SKM-1 (cell line): ENCODE data around the gene MLN.
"Not testable (repeated sequence)": the region's sequence is repeated elsewhere in the genome, so short reads cannot be mapped to it uniquely, and the experiment has no call there.

ENCODE experiments used
- DNase-seq: peaks from one replicate; lab custom pipeline; 2025; ENCODE audit not compliant: unreplicated experiment; lab: John Stamatoyannopoulos, UW

Gene MLN

DNA sequence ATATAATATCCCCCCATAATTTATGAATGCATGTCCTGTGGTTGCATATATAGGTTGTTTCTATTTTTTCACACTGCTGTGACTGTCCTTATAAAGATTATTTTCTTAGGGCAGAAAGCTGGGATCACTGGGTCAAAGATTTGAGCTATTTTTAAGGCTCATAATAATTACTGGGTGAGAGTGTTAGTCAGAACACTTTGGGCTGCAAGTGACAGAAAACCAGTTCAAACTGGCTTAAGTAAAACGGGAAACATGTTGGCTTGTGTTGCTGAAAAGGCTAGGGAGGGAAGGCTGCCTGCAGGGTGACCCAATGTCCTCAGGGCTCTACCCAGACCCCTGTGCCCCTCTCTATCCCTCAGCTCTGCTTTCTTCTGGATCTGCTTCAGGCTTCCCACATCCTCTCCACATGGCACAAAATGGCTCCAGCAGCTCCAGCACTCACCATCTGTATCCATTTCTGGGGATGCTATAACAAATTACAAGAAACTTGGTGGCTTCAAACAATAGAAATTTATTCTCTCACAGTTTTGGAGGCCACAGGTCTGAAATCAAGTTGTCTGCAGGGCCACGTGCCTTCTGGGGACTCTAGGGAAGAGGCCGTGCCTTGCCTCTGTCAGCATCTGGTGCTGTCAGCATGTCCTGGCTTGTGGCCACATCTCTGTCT is 33.1 kb upstream of the MLN start:
- no peak for DNase-seq

GRCh38 chr6:33834401-33835392 is 30.9 kb upstream of the MLN start:
- DNase-seq: no peak

DNA sequence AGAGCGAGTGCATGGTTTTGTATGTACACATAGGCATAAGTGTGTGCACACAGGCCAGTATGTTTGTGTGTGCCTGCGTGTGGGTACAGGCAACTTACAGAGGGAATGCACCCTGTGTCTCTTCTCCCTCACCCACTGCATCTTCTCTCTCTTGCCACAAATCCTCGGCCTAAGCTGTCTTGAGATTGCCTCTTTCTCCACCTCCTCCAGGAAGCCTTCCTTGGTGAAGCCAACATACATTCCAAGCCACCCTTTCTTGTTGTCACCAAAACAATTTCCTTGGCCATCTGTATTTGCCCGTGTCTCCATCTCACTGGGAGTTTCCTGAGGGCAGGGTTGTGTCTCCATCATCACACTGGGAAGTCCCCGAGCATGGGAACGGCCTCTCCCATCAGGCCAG is 29.8 kb upstream of the MLN start:
- no peak for DNase-seq

GRCh38 chr6:33832831-33833230 is 29.0 kb upstream of the MLN start:
- DNase-seq: not testable (repeated sequence)

DNA sequence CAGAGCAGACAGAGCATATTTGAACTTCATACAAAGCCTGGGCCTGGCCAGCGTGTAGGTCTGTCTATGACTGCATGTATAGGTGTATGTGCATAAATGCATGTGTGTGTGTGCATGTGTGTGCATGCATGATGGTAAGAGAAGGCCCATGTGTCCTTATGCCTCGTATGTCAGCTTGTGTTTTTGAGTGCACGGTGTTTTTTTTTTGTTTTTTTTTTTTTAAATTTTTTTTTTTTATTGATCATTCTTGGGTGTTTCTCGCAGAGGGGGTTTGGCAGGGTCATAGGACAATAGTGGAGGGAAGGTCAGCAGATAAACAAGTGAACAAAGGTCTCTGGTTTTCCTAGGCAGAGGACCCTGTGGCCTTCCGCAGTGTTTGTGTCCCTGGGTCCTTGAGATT is 27.9 kb upstream of the MLN start:
- not testable (repeated sequence) for DNase-seq

DNA sequence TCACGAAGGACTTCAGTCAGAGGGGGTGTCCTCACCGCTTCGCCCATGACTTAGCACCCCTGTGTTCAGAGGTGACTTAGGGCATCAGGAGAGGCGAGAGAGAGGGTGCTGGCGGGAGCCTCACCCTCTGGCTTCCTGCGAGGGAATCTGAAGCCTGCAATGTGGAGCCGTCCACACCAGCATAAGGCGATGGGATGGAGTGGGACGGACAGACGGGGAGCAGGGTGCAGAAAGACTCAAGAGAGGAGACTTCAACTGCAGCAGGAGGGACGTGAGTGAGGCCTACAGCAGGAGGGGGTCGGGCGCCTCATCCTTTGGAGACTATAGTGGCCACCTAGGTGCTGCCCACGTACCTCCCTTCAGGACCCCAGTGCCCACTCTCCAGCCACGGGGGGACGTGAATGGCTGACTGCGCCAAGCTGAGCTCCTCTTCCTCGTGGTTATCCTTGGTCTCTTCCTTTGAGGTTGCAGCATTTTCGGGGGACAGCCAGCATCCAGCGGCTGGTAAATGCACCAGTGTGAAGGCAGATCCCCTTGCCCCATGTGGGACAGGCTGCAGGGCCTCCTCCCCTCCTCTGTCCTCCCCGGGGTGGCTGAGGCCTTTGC is 26.9 kb upstream of the MLN start:
- no peak for DNase-seq

DNA sequence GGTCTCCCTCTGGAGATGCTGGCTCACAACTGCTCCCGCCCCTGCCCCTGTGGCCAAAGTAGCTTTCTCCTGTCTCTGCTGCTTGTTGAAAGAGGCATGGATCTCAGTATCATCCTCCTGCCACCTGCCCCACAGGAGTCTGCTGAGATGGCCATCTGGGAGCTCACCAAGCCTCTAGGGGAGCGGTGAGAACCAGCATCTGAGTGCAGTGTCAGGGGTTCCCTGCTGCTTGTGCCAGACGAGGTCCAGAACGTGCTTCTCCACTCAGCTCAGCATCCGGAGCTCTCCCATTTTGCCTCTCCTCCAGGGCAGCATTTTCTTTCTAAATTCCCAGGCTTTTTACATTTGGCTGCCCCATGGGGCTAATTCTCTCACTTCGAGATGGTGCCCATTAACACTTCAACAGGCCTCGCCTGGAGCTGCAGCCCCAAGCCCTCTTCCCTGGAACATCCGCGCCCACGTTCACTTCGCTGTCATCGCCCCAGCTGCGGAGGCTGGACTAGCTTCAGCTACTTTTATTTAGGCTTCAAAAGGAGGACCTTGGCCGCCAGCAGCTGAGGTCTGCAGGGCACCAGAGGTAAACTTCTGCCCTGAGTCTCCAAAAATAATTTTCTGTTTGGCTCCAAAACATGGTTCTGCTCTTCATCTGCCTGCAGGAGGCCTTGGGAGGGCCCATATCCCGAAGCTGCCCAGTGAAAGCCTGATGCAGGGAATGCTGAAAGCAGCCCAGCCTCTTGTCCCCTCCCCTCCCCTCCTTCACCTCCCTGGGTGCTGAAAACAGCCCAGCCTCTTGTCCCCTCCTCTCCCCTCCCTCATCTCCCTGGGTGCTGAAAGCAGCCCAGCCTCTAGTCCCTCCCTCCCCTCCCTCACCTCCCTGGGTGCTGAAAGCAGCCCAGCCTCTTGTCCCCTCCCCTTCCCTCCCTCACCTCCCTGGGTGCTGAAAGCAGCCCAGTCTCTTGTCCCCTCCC is 25.2 kb upstream of the MLN start:
- DNase-seq: no peak

GRCh38 chr6:33828452-33828763 is 24.6 kb upstream of the MLN start:
- DNase-seq: no peak

DNA sequence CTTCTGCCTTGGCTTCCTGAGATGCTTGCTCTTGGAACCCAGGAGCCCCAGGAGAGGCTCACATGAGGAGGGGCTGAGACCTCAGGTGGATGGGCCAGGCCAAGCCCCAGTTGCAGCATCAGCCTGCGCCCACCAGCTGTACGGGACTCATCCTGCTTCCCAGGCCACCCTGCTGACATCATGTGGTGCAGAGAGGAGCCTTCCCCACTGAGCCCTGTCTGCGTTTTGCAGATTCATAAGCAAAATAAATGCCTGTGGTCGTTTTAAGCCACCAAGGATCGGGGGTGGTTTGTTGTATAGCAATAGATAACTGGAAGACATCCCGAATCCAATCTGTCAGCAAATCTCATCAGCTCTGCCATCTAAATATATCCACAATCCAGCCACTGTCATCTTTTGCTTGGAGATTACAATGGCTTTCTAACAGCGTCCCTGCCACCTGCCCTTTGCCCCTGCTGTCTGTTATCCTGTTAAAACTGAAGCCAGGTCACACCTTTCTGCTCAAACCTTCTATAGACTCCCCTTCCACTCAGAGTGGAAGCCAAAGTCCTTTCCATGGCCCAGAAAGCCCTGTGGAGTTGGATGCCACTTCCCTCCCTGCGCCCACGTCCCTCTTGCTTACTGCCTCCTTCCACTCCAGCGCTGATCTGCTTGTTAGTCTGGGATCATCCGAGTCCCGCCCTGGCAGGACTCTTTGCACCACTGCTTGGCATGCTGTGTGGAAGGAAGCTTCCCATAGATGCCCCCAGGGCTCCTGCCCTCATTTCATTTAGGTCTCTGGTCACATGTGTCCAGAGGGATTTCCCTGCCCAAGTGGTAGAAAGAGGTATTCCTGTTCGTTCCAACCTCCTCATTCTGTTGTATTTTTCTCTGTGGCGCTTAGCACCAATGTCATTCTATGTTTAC is 24.0 kb upstream of the MLN start:
- DNase-seq: no peak

DNA sequence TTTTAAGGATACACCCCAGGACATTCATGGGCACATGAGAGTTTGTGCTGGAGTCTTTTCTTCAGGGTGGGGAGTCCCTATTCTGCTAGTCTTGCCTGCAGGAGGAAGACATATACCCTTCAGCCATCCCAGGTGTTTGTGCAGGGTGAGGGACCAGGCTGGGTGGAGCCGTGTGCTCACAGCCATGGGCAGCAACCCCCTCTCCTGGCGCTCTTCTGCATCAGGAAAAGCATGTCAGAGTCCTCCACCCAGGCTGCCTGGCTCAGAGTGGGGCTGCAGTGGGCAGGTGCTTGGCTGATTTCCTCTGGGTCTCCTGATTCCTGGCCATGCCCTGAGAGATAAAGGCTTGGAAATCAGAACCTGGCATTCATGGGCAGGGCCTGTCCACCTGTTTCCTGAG is 22.7 kb upstream of the MLN start:
- DNase-seq: no peak

GRCh38 chr6:33824461-33825154 is 20.8 kb upstream of the MLN start:
- DNase-seq: no peak

DNA sequence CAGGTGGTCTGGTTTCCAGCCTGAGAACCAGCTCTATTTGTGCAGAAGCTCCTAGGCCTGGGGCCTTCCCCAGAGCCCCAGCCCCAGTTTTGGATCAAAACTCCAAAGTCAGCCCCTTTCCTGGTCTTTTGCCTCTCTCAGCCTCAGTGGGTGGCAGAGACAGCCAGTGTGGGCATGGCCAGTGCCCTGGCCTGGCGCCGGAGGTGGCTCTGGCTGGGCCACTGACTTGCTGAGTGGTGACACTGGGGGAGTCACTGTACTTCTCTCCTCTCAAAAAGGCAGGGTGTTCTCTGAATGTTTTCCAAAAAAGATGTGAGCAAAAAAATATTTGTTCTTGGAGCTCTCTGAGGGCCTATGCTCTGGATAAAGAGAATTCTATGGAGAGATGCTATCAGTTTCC is 20.0 kb upstream of the MLN start:
- DNase-seq: no peak

GRCh38 chr6:33822575-33823395 is 19.0 kb upstream of the MLN start:
- no peak for DNase-seq

- no peak for DNase-seq
Measured at GRCh38 chr6:33820784-33821520, 17.1 kb upstream of the MLN start.

DNA sequence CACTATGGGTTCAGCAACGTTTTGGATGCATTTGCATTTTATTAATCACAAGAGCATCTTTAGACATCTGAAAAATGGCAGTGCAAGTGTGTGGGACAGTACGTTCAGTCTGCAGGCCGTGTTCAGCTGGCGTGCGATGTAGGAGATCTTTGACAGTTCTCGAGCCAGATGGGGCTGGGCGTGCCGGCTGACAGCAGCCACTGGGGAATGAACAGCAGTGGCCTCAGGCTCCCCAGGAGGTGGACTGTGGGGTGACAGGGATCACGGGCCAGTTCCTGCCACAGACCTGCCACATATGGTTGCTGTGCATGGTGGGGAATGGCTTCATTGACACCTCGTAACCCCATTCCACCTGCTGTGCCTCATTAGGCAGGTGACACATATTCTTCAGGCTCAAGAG is 16.4 kb upstream of the MLN start:
- DNase-seq: no peak

DNA sequence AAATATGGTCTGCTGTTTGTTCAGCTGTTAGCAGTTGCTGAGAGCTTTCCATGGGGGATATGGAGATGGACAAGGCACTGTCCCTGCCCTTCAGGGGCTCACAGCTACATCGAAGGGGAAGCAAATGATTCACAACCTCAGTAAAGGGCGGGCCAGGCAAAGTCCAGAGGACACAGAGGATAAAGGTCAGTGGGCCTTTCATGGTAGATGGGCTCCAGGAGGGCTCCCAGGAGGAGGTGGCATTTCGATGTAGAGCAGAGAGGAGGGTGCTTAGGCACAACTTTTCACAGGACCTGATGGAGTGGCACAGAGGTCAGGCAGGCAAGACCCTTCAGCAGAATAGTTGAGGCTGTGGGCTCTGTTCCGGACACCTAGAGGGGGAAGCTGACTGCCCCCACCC is 15.2 kb upstream of the MLN start:
- no peak for DNase-seq

- DNase-seq: no peak
Measured at GRCh38 chr6:33818293-33818692, 14.5 kb upstream of the MLN start.

DNA sequence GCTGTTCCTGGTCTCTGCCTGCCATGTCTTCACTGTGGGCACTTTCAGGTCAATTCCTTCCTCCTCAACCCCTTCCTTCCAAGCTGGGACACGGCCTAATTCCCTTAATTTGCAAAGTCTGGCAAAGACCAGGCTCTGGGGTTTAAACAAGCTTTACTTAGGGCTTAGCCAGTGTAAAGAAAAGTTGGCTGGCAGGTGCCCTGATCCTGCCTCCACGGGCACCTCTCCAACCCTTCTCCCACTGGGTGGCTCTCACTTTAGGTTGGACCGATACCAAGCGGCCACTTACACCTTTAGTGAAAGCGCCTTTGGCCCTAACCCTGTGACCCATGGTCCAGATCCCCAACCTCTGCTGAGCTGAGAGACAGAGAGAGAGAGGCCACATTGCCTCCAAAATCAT is 13.7 kb upstream of the MLN start:
- no peak for DNase-seq
